HG03432 (cell line): Measurements from ENCODE around the gene CTBP2.

ENCODE experiments used
- ATAC-seq: cut with Tn5 transposase; IDR thresholded peaks from one replicate; pipeline ENCODE4 v1.9.1; 2021; ENCODE audit warnings: mild to moderate bottlenecking, moderate library complexity; ENCODE audit not compliant: unreplicated experiment

The CTBP2 gene

GRCh38 chr10:125014836-125015355, 145.5 kb downstream of the CTBP2 start:
- no peak for ATAC-seq

GRCh38 chr10:125014086-125014830, 146.1 kb downstream of the CTBP2 start:
- ATAC-seq, result no peak

- no peak for ATAC-seq
Observed at GRCh38 chr10:125013529-125013872, 146.9 kb downstream of the CTBP2 start.

- ATAC-seq, result no peak
Observed at GRCh38 chr10:125012851-125013528, 147.4 kb downstream of the CTBP2 start.

GRCh38 chr10:125011926-125012705, 148.2 kb downstream of the CTBP2 start:
- no peak for ATAC-seq

- no peak for ATAC-seq
Observed at GRCh38 chr10:125011171-125011925, 149.0 kb downstream of the CTBP2 start.

GRCh38 chr10:125010362-125010761, 150.0 kb downstream of the CTBP2 start:
- ATAC-seq, result no peak

GRCh38 chr10:125009661-125010161, 150.7 kb downstream of the CTBP2 start:
- ATAC-seq, result no peak

- no peak for ATAC-seq
Observed at GRCh38 chr10:125008689-125009638, 151.4 kb downstream of the CTBP2 start.

GRCh38 chr10:125007436-125007835, 152.9 kb downstream of the CTBP2 start:
- ATAC-seq, result no peak

- ATAC-seq, result no peak
Observed at GRCh38 chr10:125006921-125007426, 153.4 kb downstream of the CTBP2 start.

- no peak for ATAC-seq
Observed at GRCh38 chr10:125006188-125006680, 154.1 kb downstream of the CTBP2 start.

GRCh38 chr10:125005312-125006187, 154.8 kb downstream of the CTBP2 start:
- ATAC-seq, result no peak

- ATAC-seq, result no peak
Observed at GRCh38 chr10:125004571-125005311, 155.6 kb downstream of the CTBP2 start.

GRCh38 chr10:125003901-125004467, 156.4 kb downstream of the CTBP2 start:
- no peak for ATAC-seq

- ATAC-seq, result no peak
Observed at GRCh38 chr10:125003146-125003900, 157.0 kb downstream of the CTBP2 start.
